Testis (tissue), 3 donors: ENCODE measurements around the gene SECTM1. TPM values are rescaled to one million over a fixed set of nuclear protein-coding genes. Genes with fewer than 3 reads are reported as not detected.

Source experiments
- DNase-seq: peaks from one replicate; pipeline ENCODE4 v3.0.0-alpha.2; 2019
- H3K27ac ChIP-seq, 2 donors: fragments of 200-600 bp; sonication (generic); one replicate each; pipeline ENCODE4 v1.5.1; 2019
- H3K27me3 ChIP-seq: fragments of 200-600 bp; sonication (generic); one replicate; pipeline ENCODE4 v1.5.1; 2019
- H3K36me3 ChIP-seq: fragments of 200-600 bp; sonication (generic); one replicate; pipeline ENCODE4 v1.5.1; 2017; ENCODE audit warnings: low read depth; ENCODE audit errors: missing control alignments
- H3K4me1 ChIP-seq: fragments of 200-600 bp; sonication (generic); one replicate; pipeline ENCODE4 v1.5.1; 2019
- H3K4me3 ChIP-seq, 2 donors: fragments of 200-600 bp; sonication (generic); one replicate each; pipeline ENCODE4 v1.5.1; 2017 to 2019
- H3K9me3 ChIP-seq: fragments of 200-600 bp; sonication (generic); one replicate; pipeline ENCODE4 v1.5.1; 2017
- CTCF ChIP-seq, 3 experiments: fragments of 450-650 bp in 2 of 3; fragments of 200-600 bp in 1 of 3; sonication (generic) in 1 of 3; IDR thresholded peaks; one replicate each; pipeline ENCODE4 v1.5.1; 2016 to 2019; ENCODE audit warnings: antibody characterized with exemption in 3 of 3, mild to moderate bottlenecking in 2 of 3, moderate library complexity in 1 of 3
- POLR2A ChIP-seq: fragments of 450-650 bp; IDR thresholded peaks from one replicate; pipeline ENCODE4 v1.6.1; 2017; ENCODE audit warnings: antibody characterized with exemption, mild to moderate bottlenecking, moderate library complexity
- WGBS, 2 donors: methylation state at CpG; one replicate each; pipeline ENCODE4 v1.1.5; 2018; 5-methylcytosine and 5-hydroxymethylcytosine counted together
- intact Hi-C: fragments of 100-400 bp; cut with DNase I; formaldehyde crosslinking; loops from one replicate; pipeline ENCODE4 v1.15.1; 2023; ENCODE audit warnings: low total_unique reads
- polyA plus RNA-seq: library from polyadenylated mRNA; stranded (reverse); fragments of 350-450 nt; fragmentation: Illumina TruSeq; extraction: RNeasy Lipid Tissue Mini Kit (QIAGEN cat#74804); gene quantifications from one replicate; pipeline ENCODE4 v1.2.3, GENCODE V29; 2014; ENCODE audit warnings: low read depth, low replicate concordance; ENCODE audit not compliant: insufficient read depth
- total RNA-seq, 2 donors: library from RNA; depleted of rRNA; stranded (reverse); fragments of >200 nt; gene quantifications; one replicate each; pipeline ENCODE4 v1.2.3, GENCODE V29; 2016

The SECTM1 gene
- total and polyA plus RNA-seq, 3 donors from 2014 or later = 0.55 to 9.3 (median 5.9) TPM

DNA sequence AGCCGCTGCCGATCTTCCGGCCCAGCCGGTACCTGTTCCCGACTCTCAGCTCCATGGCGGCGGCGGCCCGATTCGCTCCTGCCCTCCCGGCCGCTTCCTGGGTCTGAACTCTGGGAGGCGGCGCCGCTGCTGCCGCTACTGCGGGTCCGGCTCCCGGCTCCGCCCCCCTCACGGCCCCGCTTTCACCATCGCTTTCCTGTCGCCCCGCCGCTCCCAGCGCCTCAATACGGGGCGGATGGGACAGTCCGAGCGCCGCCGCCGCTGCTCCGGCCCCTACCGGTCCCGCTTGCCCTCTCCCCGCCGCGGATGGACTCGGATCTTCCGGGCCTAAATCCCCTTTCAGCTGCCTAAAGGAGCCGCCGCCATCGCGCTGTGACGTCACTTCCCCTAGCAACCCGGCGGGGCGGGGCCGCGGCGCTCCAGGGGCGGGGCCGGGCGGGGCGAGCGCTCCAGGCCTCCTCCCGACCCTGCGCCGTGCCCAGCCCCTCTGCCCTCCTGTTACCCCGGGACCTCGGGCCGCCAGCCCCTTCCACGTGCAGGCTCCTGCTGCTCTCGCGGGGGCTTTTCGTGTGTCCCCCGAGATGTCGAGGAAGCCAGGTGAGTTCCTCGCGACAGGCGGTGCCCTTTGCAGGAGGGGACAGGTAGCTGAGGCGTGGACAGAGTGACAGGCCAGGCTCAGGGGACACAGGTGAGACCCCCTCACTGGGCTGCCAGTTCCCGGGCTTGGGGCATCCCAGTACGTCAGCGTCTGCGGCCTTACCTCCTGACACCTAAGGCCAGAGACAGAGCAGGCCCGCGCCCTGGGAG is 60.0 kb downstream of the SECTM1 start, which contains the start of gene CSNK1D:
CSNK1D (minus strand) TSS at position 374 of the 807 bp plus-strand sequence; CDS start at position 55, 319 bp downstream.
- H3K9me3 ChIP-seq = no peaks in the 10 kb centered on the region
- WGBS, 2 donors = 3% methylated on average over 76 of the region's 80 CpGs; no CpG with 5 or more reads in 1 of the 2 donors
- intact Hi-C loops = no loop called here
- H3K36me3 ChIP-seq = no peaks in the 10 kb centered on the region
- peak within 1 kb of the TSS; percentile 95 to 100 for H3K27ac ChIP-seq
- TF ChIP-seq CTCF (IDR thresholded peaks at IDR 0.05) (no peak), POLR2A (peak; percentile 79)
- H3K4me1 ChIP-seq = peaks cover 33% of the 10 kb centered on the region
- no peaks in the 10 kb centered on the region for H3K27me3 ChIP-seq
- peak; percentile 96 for DNase-seq
- H3K4me3 ChIP-seq = peak within 1 kb of the TSS; percentile 91 to 99

- peak; percentile 54 for DNase-seq
- 0 to 1% methylated on average over 26 to 54 of the region's 57 CpGs for WGBS, 2 donors
These were observed 60.9 kb downstream of the SECTM1 start for GRCh38 chr17:82272495-82273326.

GRCh38 chr17:82271401-82271800 is 62.2 kb downstream of the SECTM1 start:
- Histone ChIP-seq H3K27ac (peak overlapping the region in 1 of 2 donors; percentile 100), H3K9me3 (no peaks in the 10 kb centered on the region), H3K4me1 (peaks cover 49% of the 10 kb centered on the region), H3K36me3 (no peaks in the 10 kb centered on the region), H3K27me3 (no peaks in the 10 kb centered on the region), H3K4me3 (no peak overlapping the region)
- TF ChIP-seq CTCF (IDR thresholded peaks at IDR 0.05) = no peak
- no peak for TF ChIP-seq POLR2A
- DNase-seq = no peak
- intact Hi-C loops = no loop called here
- 57 to 67% methylated on average over 6 of the region's 6 CpGs for WGBS, 2 donors

More at GRCh38 chr17:82272495-82273326, 60.9 kb downstream of the SECTM1 start:
- Histone ChIP-seq H3K36me3 (no peaks in the 10 kb centered on the region), H3K4me1 (peaks cover 41% of the 10 kb centered on the region), H3K27ac (peak overlapping the region; percentile 95 to 100), H3K9me3 (no peaks in the 10 kb centered on the region), H3K4me3 (peak overlapping the region; percentile 91 to 99), H3K27me3 (no peaks in the 10 kb centered on the region)
- intact Hi-C loops = no loop called here
- TF ChIP-seq POLR2A (no peak), CTCF (IDR thresholded peaks at IDR 0.05) (no peak)

Other genes starting within 250 kb of the SECTM1 start
- gene FASN, start 235.5 kb downstream of the SECTM1 start, total RNA-seq = 10 to 100 TPM; 76.2 to 93.0 TPM
- gene FASN, start 235.5 kb downstream of the SECTM1 start, polyA plus RNA-seq = 47.6 TPM
- gene CCDC57, start 120.9 kb downstream of the SECTM1 start, total RNA-seq = 100 to 1,000 TPM in 1 of 2 donors, 10 to 100 TPM in 1; 71.8 to 111 TPM
- gene CCDC57, start 120.9 kb downstream of the SECTM1 start, polyA plus RNA-seq = 61.3 TPM
- gene SLC16A3, start 104.7 kb downstream of the SECTM1 start, total RNA-seq = 10 to 100 TPM; 67.7 to 71.4 TPM
- gene SLC16A3, start 104.7 kb downstream of the SECTM1 start, polyA plus RNA-seq = 70.6 TPM
- 100 to 1,000 TPM; 137 to 179 TPM for gene CSNK1D, start 60.1 kb downstream of the SECTM1 start, total RNA-seq
- gene CSNK1D, start 60.1 kb downstream of the SECTM1 start, polyA plus RNA-seq = 178 TPM
- 1 to 10 TPM in 1 of 2 donors, under 1 TPM in 1; 0.55 to 2.3 TPM for gene CD7, start 16.2 kb downstream of the SECTM1 start, total RNA-seq
- 3.0 TPM for gene CD7, start 16.2 kb downstream of the SECTM1 start, polyA plus RNA-seq
- 10 to 100 TPM; 21.9 to 37.8 TPM for gene TEX19, start 25.5 kb upstream of the SECTM1 start, total RNA-seq
- gene TEX19, start 25.5 kb upstream of the SECTM1 start, polyA plus RNA-seq = 31.2 TPM
- gene UTS2R, start 38.0 kb upstream of the SECTM1 start, total RNA-seq = 10 to 100 TPM in 1 of 2 donors, 1 to 10 TPM in 1; 3.8 to 28.1 TPM
- gene UTS2R, start 38.0 kb upstream of the SECTM1 start, polyA plus RNA-seq = 0.32 TPM
- gene HEXD, start 84.6 kb upstream of the SECTM1 start, total RNA-seq = 10 to 100 TPM; 90.9 to 95.3 TPM
- 24.4 TPM for gene HEXD, start 84.6 kb upstream of the SECTM1 start, polyA plus RNA-seq
- 10 to 100 TPM; 28.9 to 37.4 TPM for gene OGFOD3, start 84.8 kb upstream of the SECTM1 start, total RNA-seq
- gene OGFOD3, start 84.8 kb upstream of the SECTM1 start, polyA plus RNA-seq = 19.6 TPM
- gene CYBC1, start 117.0 kb upstream of the SECTM1 start, total RNA-seq = 10 to 100 TPM; 61.1 to 88.2 TPM
- gene CYBC1, start 117.0 kb upstream of the SECTM1 start, polyA plus RNA-seq = 46.3 TPM
- 100 to 1,000 TPM; 115 to 130 TPM for gene NARF, start 125.0 kb upstream of the SECTM1 start, total RNA-seq
- gene NARF, start 125.0 kb upstream of the SECTM1 start, polyA plus RNA-seq = 161 TPM
- gene FOXK2, start 186.0 kb upstream of the SECTM1 start, total RNA-seq = 10 to 100 TPM; 94.3 to 95.1 TPM
- 85.8 TPM for gene FOXK2, start 186.0 kb upstream of the SECTM1 start, polyA plus RNA-seq